ENCODE data around the gene KCNG3.

KCNG3 gene

GRCh38 chr2:42488297-42488696, 5.5 kb downstream of the KCNG3 start:
- DNase-seq (ENCODE audit: low read depth in 4 of 4, low spot score in 1 of 4), result no peak

GRCh38 chr2:42486145-42486906, 7.5 kb downstream of the KCNG3 start:
- no peak for DNase-seq (ENCODE audit: low read depth in 4 of 4, low spot score in 1 of 4)

- DNase-seq (ENCODE audit: low read depth in 4 of 4, low spot score in 1 of 4), result no peak
Measured at GRCh38 chr2:42480402-42480801, 13.4 kb downstream of the KCNG3 start.

GRCh38 chr2:42474765-42475454, 18.9 kb downstream of the KCNG3 start:
- DNase-seq (ENCODE audit: low read depth in 4 of 4, low spot score in 1 of 4), result no peak

- DNase-seq (ENCODE audit: low read depth in 4 of 4, low spot score in 1 of 4), result no peak
Measured at GRCh38 chr2:42470706-42471105, 23.1 kb downstream of the KCNG3 start.

- DNase-seq (ENCODE audit: low read depth in 4 of 4, low spot score in 1 of 4), result no peak
Measured at GRCh38 chr2:42464631-42465030, 29.2 kb downstream of the KCNG3 start.

GRCh38 chr2:42463570-42463969, 30.2 kb downstream of the KCNG3 start:
- DNase-seq (ENCODE audit: low read depth in 4 of 4, low spot score in 1 of 4), result no peak

- DNase-seq (ENCODE audit: low read depth in 4 of 4, low spot score in 1 of 4), result no peak
Measured at GRCh38 chr2:42459296-42459695, 34.5 kb downstream of the KCNG3 start.

- no peak for DNase-seq (ENCODE audit: low read depth in 4 of 4, low spot score in 1 of 4)
Measured at GRCh38 chr2:42458396-42458795, 35.4 kb downstream of the KCNG3 start.

GRCh38 chr2:42457011-42457410, 36.8 kb downstream of the KCNG3 start:
- DNase-seq (ENCODE audit: low read depth in 4 of 4, low spot score in 1 of 4), result no peak

GRCh38 chr2:42456126-42456839, 37.5 kb downstream of the KCNG3 start:
- no peak for DNase-seq (ENCODE audit: low read depth in 4 of 4, low spot score in 1 of 4)

- no peak for DNase-seq (ENCODE audit: low read depth in 4 of 4, low spot score in 1 of 4)
Measured at GRCh38 chr2:42452545-42452944, 41.2 kb downstream of the KCNG3 start.

GRCh38 chr2:42450136-42450535, 43.6 kb downstream of the KCNG3 start:
- DNase-seq (ENCODE audit: low read depth in 4 of 4, low spot score in 1 of 4), result no peak

- no peak for DNase-seq (ENCODE audit: low read depth in 4 of 4, low spot score in 1 of 4)
Measured at GRCh38 chr2:42449163-42450087, 44.4 kb downstream of the KCNG3 start.

- DNase-seq (ENCODE audit: low read depth in 4 of 4, low spot score in 1 of 4), result no peak
Measured at GRCh38 chr2:42448163-42448562, 45.6 kb downstream of the KCNG3 start.

GRCh38 chr2:42446503-42447271, 47.1 kb downstream of the KCNG3 start:
- DNase-seq (ENCODE audit: low read depth in 4 of 4, low spot score in 1 of 4), result no peak

- DNase-seq (ENCODE audit: low read depth in 4 of 4, low spot score in 1 of 4), result no peak
Measured at GRCh38 chr2:42443718-42444399, 49.9 kb downstream of the KCNG3 start.

- DNase-seq (ENCODE audit: low read depth in 4 of 4, low spot score in 1 of 4), result no peak
Measured at GRCh38 chr2:42442774-42443173, 51.0 kb downstream of the KCNG3 start.

GRCh38 chr2:42438685-42439084, 55.1 kb downstream of the KCNG3 start:
- DNase-seq (ENCODE audit: low read depth in 4 of 4, low spot score in 1 of 4), result no peak

- DNase-seq (ENCODE audit: low read depth in 4 of 4, low spot score in 1 of 4), result no peak
Measured at GRCh38 chr2:42436370-42436769, 57.4 kb downstream of the KCNG3 start.

All from stimulated activated CD4-positive, alpha-beta T cell treated with anti-CD3 and anti-CD28 coated beads, Interleukin-1b, Interleukin-23, amount 100 ng/mL, for 24 hours (primary cell).